NK-92 treated with Interleukin-12 subunit alpha and Interleukin-12 subunit beta, amount 100 ng/mL, for 24 hours (cell line): ENCODE measurements around the gene PRICKLE2.

Source experiments
- DNase-seq: peaks from one replicate; lab custom pipeline; 2025; lab: John Stamatoyannopoulos, UW

Gene PRICKLE2

GRCh38 chr3:64046592-64046991 lies 178.7 kb downstream of the PRICKLE2 start:
- DNase-seq = no peak

- DNase-seq = no peak
These were observed 182.3 kb downstream of the PRICKLE2 start for GRCh38 chr3:64042952-64043351.
